AG04450 (cell line): Measurements from ENCODE around the gene MROH7. TPM values are rescaled to one million over a fixed set of nuclear protein-coding genes. Genes with fewer than 3 reads are reported as not detected.

Source experiments
- CTCF ChIA-PET: fragments of 300-600, 350-600 bp; formaldehyde crosslinking; extraction: SDS; loops from one replicate; lab custom pipeline; 2022; ENCODE audit warnings: antibody characterized with exemption, inconsistent platforms; lab: Charles Lee
- POLR2A ChIA-PET: fragments of 350-600 bp; formaldehyde crosslinking; extraction: SDS; loops from one replicate; lab custom pipeline; 2021; ENCODE audit warnings: antibody characterized with exemption, inconsistent platforms; lab: Yijun Ruan, JAX
- DNase-seq: peaks from one replicate; pipeline ENCODE4 v3.0.0-alpha.2; 2011; ENCODE audit warnings: low read depth, low spot score
- H3K27ac ChIP-seq: one replicate; pipeline ENCODE4 v1.5.1; 2012; ENCODE audit warnings: low read depth, low read length, control low read depth
- H3K27me3 ChIP-seq: one replicate; pipeline ENCODE4 v1.6.0; 2012; ENCODE audit warnings: low read length; ENCODE audit not compliant: control insufficient read depth, insufficient read depth
- H3K4me3 ChIP-seq: 2 replicates; pipeline ENCODE4 v1.5.1; 2011; ENCODE audit warnings: mild to moderate bottlenecking, low read depth, low read length, control low read depth
- H3K9me3 ChIP-seq: 2 replicates; pipeline ENCODE4 v1.5.1; 2012; ENCODE audit warnings: low read length; ENCODE audit not compliant: control insufficient read depth, insufficient read depth
- CTCF ChIP-seq: IDR thresholded peaks from 2 replicates; pipeline ENCODE4 v1.5.1; 2011; ENCODE audit warnings: low read depth, low read length, control low read depth, inconsistent platforms
- polyA plus RNA-seq: library from polyadenylated mRNA; depleted of rRNA; stranded (reverse); fragments of >200 nt; gene quantifications from 2 replicates; pipeline ENCODE4 v1.2.3, GENCODE V29; 2011

MROH7 gene
- polyA plus RNA-seq, 1 experiment = not detected

- CTCF ChIA-PET = interaction anchor here (1.4 kb wide), 1 partner anchor 8 kb away, joined by 3 read pairs; no protein-coding TSS in a partner anchor
- Histone ChIP-seq H3K4me3 (no peak overlapping the region), H3K27me3 (peaks cover 35% of the 10 kb centered on the region), H3K9me3 (no peaks in the 10 kb centered on the region), H3K27ac (no peak overlapping the region)
- POLR2A ChIA-PET = no interaction called here
- no peak for TF ChIP-seq CTCF
- no peak for DNase-seq
Observed at GRCh38 chr1:54680387-54680786, 38.8 kb downstream of the MROH7 start.

GRCh38 chr1:54681358-54681757, 39.8 kb downstream of the MROH7 start:
- ChIA-PET POLR2A (no interaction called here), CTCF (no interaction called here)
- no peak for DNase-seq
- no peak overlapping the region for H3K4me3 ChIP-seq
- peaks cover 35% of the 10 kb centered on the region for H3K27me3 ChIP-seq
- H3K9me3 ChIP-seq = no peaks in the 10 kb centered on the region
- H3K27ac ChIP-seq = no peak overlapping the region
- no peak for TF ChIP-seq CTCF

GRCh38 chr1:54683453-54683852, 41.9 kb downstream of the MROH7 start:
- POLR2A ChIA-PET = no interaction called here

DNA sequence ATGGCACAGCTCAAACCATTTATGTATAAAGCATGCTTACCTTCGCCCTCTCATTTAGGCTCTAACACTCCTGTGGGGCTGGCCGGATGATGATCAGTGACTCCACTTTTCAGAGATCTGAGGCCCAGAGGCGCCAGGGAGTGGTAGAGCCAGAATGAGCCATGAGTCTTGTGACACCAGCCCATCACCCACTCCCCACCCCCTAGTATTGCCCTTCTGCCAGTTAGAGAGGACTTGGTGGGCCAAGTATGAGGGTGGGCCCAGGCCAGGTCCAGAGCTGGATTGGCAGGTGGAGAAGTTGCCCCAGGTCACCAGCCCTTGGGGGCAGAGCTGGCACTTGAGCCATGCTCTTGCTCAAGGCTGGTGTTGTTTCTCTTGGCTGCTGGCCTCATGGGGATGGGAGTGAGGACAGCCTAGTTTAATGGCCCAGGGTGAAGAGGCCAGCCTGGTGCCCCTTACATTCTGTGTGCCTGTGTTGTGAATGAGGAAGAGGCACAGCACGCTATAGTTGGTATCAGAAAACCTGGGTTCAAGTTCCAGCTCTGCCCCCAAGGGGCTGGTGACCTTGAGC, 43.8 kb downstream of the MROH7 start:
- POLR2A ChIA-PET = no interaction called here

More at GRCh38 chr1:54683453-54683852, 41.9 kb downstream of the MROH7 start:
- Histone ChIP-seq H3K9me3 (no peaks in the 10 kb centered on the region), H3K4me3 (no peak overlapping the region), H3K27me3 (peaks cover 33% of the 10 kb centered on the region), H3K27ac (no peak overlapping the region)
- DNase-seq = no peak
- CTCF ChIA-PET = no interaction called here
- TF ChIP-seq CTCF = no peak

DNA sequence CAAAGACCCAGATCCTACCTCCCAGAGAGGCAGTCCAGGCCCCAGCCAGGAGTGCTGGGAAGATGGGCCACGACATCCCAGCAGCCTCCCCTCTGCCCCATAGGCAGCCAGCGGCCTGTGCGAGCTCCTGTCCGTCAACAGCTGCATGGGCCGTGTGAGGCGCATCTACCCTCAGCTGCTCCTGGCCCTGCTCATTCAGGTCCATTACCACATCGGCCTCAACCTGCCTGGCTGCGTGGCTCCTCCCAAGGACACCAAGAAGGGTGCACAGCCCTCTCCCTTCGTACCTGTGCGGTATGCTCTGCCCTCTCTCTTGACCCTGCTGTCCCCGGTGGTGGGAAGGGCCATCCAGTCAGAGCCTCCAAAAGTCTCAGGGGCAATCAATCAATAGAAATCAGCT, 44.6 kb downstream of the MROH7 start:
- no peak overlapping the region for H3K4me3 ChIP-seq
- POLR2A ChIA-PET = no interaction called here
- CTCF ChIA-PET = no interaction called here
- TF ChIP-seq CTCF = no peak
- peaks cover 30% of the 10 kb centered on the region for H3K27me3 ChIP-seq
- H3K9me3 ChIP-seq = no peaks in the 10 kb centered on the region
- H3K27ac ChIP-seq = no peak overlapping the region
- no peak for DNase-seq

More for the DNA sequence above, 43.8 kb downstream of the MROH7 start:
- no peaks in the 10 kb centered on the region for H3K9me3 ChIP-seq
- peaks cover 30% of the 10 kb centered on the region for H3K27me3 ChIP-seq
- CTCF ChIA-PET = no interaction called here
- H3K27ac ChIP-seq = no peak overlapping the region
- TF ChIP-seq CTCF = no peak
- no peak overlapping the region for H3K4me3 ChIP-seq
- DNase-seq = no peak
